Measurements from ENCODE around the gene MSX1.

- no peak for TF ChIP-seq CTCF (IDR thresholded peaks at IDR 0.05)
- TF ChIP-seq EZH2 (IDR thresholded peaks at IDR 0.05), result no peak
- no peak for TF ChIP-seq EZH2phosphoT487 (IDR thresholded peaks at IDR 0.05)
Measured at GRCh38 chr4:4899202-4899925, 39.9 kb downstream of the MSX1 start.

All from neural progenitor cell (in vitro differentiated cells).